Keratinocyte (primary cell): Measurements from ENCODE around the gene ROR1. TPM values are rescaled to one million over a fixed set of nuclear protein-coding genes. Genes with fewer than 3 reads are reported as not detected.

Experiments
- DNase-seq: peaks from one replicate; pipeline ENCODE4 v3.0.0-alpha.2; 2011; ENCODE audit warnings: low read depth, missing footprints, low spot score
- FAIRE-seq: peaks from 2 replicates; lab custom pipeline; 2011; peaks lifted over from hg19 to GRCh38; lab: Jason Lieb, UNC
- H2AFZ ChIP-seq: 2 replicates; pipeline ENCODE4 v1.6.0; 2012; ENCODE audit warnings: low read length, control low read depth, inconsistent platforms; ENCODE audit not compliant: control insufficient read depth
- H3K27ac ChIP-seq: 2 replicates; pipeline ENCODE4 v1.5.1; 2011; ENCODE audit warnings: low read length; ENCODE audit not compliant: control insufficient read depth, insufficient read depth
- H3K27me3 ChIP-seq: 3 replicates; pipeline ENCODE4 v1.6.0; 2011; ENCODE audit warnings: low read length; ENCODE audit not compliant: control insufficient read depth, insufficient read depth; ENCODE audit errors: extremely low read depth
- H3K36me3 ChIP-seq, 2 experiments: 2 replicates in 1 of 2; 3 replicates in 1 of 2; pipeline ENCODE4 v1.5.1; 2011; ENCODE audit warnings: low read length in 2 of 2, mild to moderate bottlenecking in 1 of 2; ENCODE audit not compliant: control insufficient read depth in 2 of 2, insufficient read depth in 2 of 2; ENCODE audit errors: extremely low read depth in 1 of 2
- H3K4me1 ChIP-seq: 3 replicates; pipeline ENCODE4 v1.5.1; 2011; ENCODE audit warnings: low read length; ENCODE audit not compliant: control insufficient read depth, insufficient read depth; ENCODE audit errors: extremely low read depth
- H3K4me2 ChIP-seq: 3 replicates; pipeline ENCODE4 v1.6.0; 2011; ENCODE audit warnings: low read depth, low read length; ENCODE audit not compliant: control insufficient read depth, insufficient read depth; ENCODE audit errors: extremely low read depth
- H3K4me3 ChIP-seq, 3 experiments: fragments of 200-600 bp in 1 of 3; sonication (generic) in 1 of 3; 2 replicates in 2 of 3; 3 replicates in 1 of 3; pipeline ENCODE4 v1.5.1; 2011 to 2016; ENCODE audit warnings: low read length in 3 of 3, mild to moderate bottlenecking in 3 of 3, control low read depth in 2 of 3, inconsistent platforms in 1 of 3, low read depth in 1 of 3, mixed read lengths in 1 of 3, mixed run types in 1 of 3, moderate library complexity in 1 of 3; ENCODE audit not compliant: control insufficient read depth in 2 of 3, insufficient read depth in 2 of 3; ENCODE audit errors: extremely low read depth in 1 of 3
- H3K79me2 ChIP-seq: 2 replicates; pipeline ENCODE4 v1.6.0; 2012; ENCODE audit warnings: low read length; ENCODE audit not compliant: control insufficient read depth, insufficient read depth
- H3K9ac ChIP-seq: 3 replicates; pipeline ENCODE4 v1.6.0; 2011; ENCODE audit warnings: low read length; ENCODE audit not compliant: control insufficient read depth, insufficient read depth; ENCODE audit errors: extremely low read depth
- H3K9me1 ChIP-seq: 3 replicates; pipeline ENCODE4 v1.6.0; 2011; ENCODE audit warnings: low read length; ENCODE audit not compliant: control insufficient read depth, insufficient read depth; ENCODE audit errors: extremely low read depth
- H3K9me3 ChIP-seq: 2 replicates; pipeline ENCODE4 v1.5.1; 2012; ENCODE audit warnings: low read depth, low read length; ENCODE audit not compliant: control insufficient read depth
- H4K20me1 ChIP-seq: 3 replicates; pipeline ENCODE4 v1.6.0; 2011; ENCODE audit warnings: low read length; ENCODE audit not compliant: control insufficient read depth, insufficient read depth; ENCODE audit errors: extremely low read depth
- CTCF ChIP-seq, 3 experiments: IDR thresholded peaks in 1 of 3; conservative IDR thresholded peaks in 1 of 3; optimal IDR thresholded peaks in 1 of 3; 2 replicates in 2 of 3; 3 replicates in 1 of 3; pipeline versions ENCODE3 to v1.5.1; 2011; ENCODE audit warnings: low read length in 3 of 3, mild to moderate bottlenecking in 3 of 3, moderate library complexity in 2 of 3, control low read depth in 1 of 3, inconsistent platforms in 1 of 3; ENCODE audit not compliant: insufficient read depth in 2 of 3; ENCODE audit errors: extremely low read depth in 1 of 3
- EZH2 ChIP-seq: IDR thresholded peaks from one replicate; pipeline ENCODE4 v1.6.1; 2012; ENCODE audit warnings: inconsistent platforms, mild to moderate bottlenecking, low read length, moderate library complexity
- dilution Hi-C: fragments of 300-500 bp; cut with MboI; formaldehyde crosslinking; loops from one replicate; pipeline ENCODE4 v1.7.0; 2020; ENCODE audit warnings: low sequenced_read_pairs; ENCODE audit not compliant: extremely low pct_ligation_motif_present
- polyA plus RNA-seq, 5 experiments: library from polyadenylated mRNA; depleted of rRNA in 3 of 5; stranded (reverse) in 3 of 5; stranded (forward) in 1 of 5; unstranded in 1 of 5; fragments of >200 nt; gene quantifications; 1 replicate in 1 of 5; 2 replicates in 3 of 5; 3 replicates in 1 of 5; pipeline versions ENCODE4 v1.2.1 to v1.2.3, GENCODE V29; 2011 to 2012; ENCODE audit warnings: missing spikeins in 2 of 5, low read depth in 1 of 5, low replicate concordance in 1 of 5

ROR1 gene
- polyA plus RNA-seq, 1 donor (not counting 4 experiments of a cell fraction or from before 2014, with no cell fraction given) = 9.2 TPM

GRCh38 chr1:64150266-64150665 is 376.4 kb downstream of the ROR1 start:
- dilution Hi-C loops = no loop called here

GRCh38 chr1:64150729-64151230 is 377.0 kb downstream of the ROR1 start:
- Histone ChIP-seq H3K4me1 (no peaks in the 10 kb centered on the region), H3K4me2 (no peak overlapping the region), H3K79me2 (no peaks in the 10 kb centered on the region), H2AFZ (no peak overlapping the region), H4K20me1 (no peaks in the 10 kb centered on the region), H3K9me1 (no peaks in the 10 kb centered on the region), H3K27me3 (no peaks in the 10 kb centered on the region), H3K27ac (no peak overlapping the region), H3K9ac (no peak overlapping the region), H3K9me3 (no peaks in the 10 kb centered on the region), H3K36me3 (no peaks in the 10 kb centered on the region), H3K4me3 (no peak overlapping the region)
- dilution Hi-C loops = no loop called here
- TF ChIP-seq EZH2 (no peak), CTCF (optimal IDR thresholded peaks at IDR 0.05 in 1 of 3, IDR thresholded peaks at IDR 0.05 in 1 of 3, conservative IDR thresholded peaks at IDR 0.05 in 1 of 3; ENCODE audit: extremely low read depth in 1 of 3, insufficient read depth in 2 of 3, low read length in 3 of 3) (no peak)
- no peak for FAIRE-seq
- no peak for DNase-seq

More at GRCh38 chr1:64150266-64150665, 376.4 kb downstream of the ROR1 start:
- Histone ChIP-seq H3K79me2 (no peaks in the 10 kb centered on the region), H4K20me1 (no peaks in the 10 kb centered on the region), H3K27ac (no peak overlapping the region), H3K9me3 (no peaks in the 10 kb centered on the region), H3K36me3 (no peaks in the 10 kb centered on the region), H3K27me3 (no peaks in the 10 kb centered on the region), H3K9ac (no peak overlapping the region), H3K4me1 (no peaks in the 10 kb centered on the region), H2AFZ (no peak overlapping the region), H3K4me2 (no peak overlapping the region), H3K9me1 (no peaks in the 10 kb centered on the region), H3K4me3 (no peak overlapping the region)
- FAIRE-seq (no peak), DNase-seq (no peak)
- TF ChIP-seq CTCF (optimal IDR thresholded peaks at IDR 0.05 in 1 of 3, IDR thresholded peaks at IDR 0.05 in 1 of 3, conservative IDR thresholded peaks at IDR 0.05 in 1 of 3; ENCODE audit: extremely low read depth in 1 of 3, insufficient read depth in 2 of 3, low read length in 3 of 3) (no peak), EZH2 (no peak)
